Lung (tissue), 12 donors: Measurements from ENCODE around the gene DMAC2L. TPM values are rescaled to one million over a fixed set of nuclear protein-coding genes. Genes with fewer than 3 reads are reported as not detected.
"Not testable (repeated sequence)": the region's sequence is repeated elsewhere in the genome, so short reads cannot be mapped to it uniquely, and the experiment has no call there.

Experiments
- ATAC-seq: fragments of 200-7000 bp; cut with Tn5 transposase; one replicate; pipeline ENCODE4 v1.9.1; 2020; ENCODE audit warnings: moderate number of reproducible peaks; ENCODE audit not compliant: insufficient read depth, low FRiP score
- DNase-seq, 3 donors: peaks; one replicate each; pipeline ENCODE4 v3.0.0-alpha.2; 2013 to 2017
- H3K27ac ChIP-seq, 2 donors: one replicate each; pipeline ENCODE4 v1.5.1; 2013; ENCODE audit warnings: mild to moderate bottlenecking in 2 of 2, moderate library complexity in 2 of 2, control low read depth in 1 of 2, inconsistent platforms in 1 of 2, low read depth in 1 of 2, low read length in 1 of 2
- H3K27me3 ChIP-seq, 3 donors: one replicate each; pipeline ENCODE4 v1.5.1; 2013; ENCODE audit warnings: low read length in 2 of 3; ENCODE audit not compliant: control insufficient read depth in 3 of 3, insufficient read depth in 3 of 3
- H3K36me3 ChIP-seq, 4 donors: one replicate each; pipeline ENCODE4 v1.5.1; 2013; ENCODE audit warnings: low read length in 4 of 4, mild to moderate bottlenecking in 1 of 4, moderate library complexity in 1 of 4; ENCODE audit not compliant: control insufficient read depth in 4 of 4, insufficient read depth in 4 of 4
- H3K4me1 ChIP-seq, 5 donors: one replicate each; pipeline ENCODE4 v1.5.1; 2013; ENCODE audit warnings: low read length in 5 of 5, mild to moderate bottlenecking in 2 of 5, moderate library complexity in 1 of 5; ENCODE audit not compliant: control insufficient read depth in 5 of 5, insufficient read depth in 5 of 5
- H3K4me3 ChIP-seq: one replicate; pipeline ENCODE4 v1.5.1; 2013; ENCODE audit warnings: mild to moderate bottlenecking, control low read depth, moderate library complexity
- H3K9ac ChIP-seq, 2 donors: one replicate each; pipeline ENCODE4 v1.5.1; 2013; ENCODE audit warnings: low read length in 2 of 2, control low read depth in 1 of 2; ENCODE audit not compliant: insufficient read depth in 1 of 2
- H3K9me3 ChIP-seq, 4 donors: one replicate each; pipeline ENCODE4 v1.5.1; 2013; ENCODE audit warnings: low read length in 3 of 4, mild to moderate bottlenecking in 1 of 4, moderate library complexity in 1 of 4; ENCODE audit not compliant: control insufficient read depth in 4 of 4, insufficient read depth in 3 of 4
- WGBS, 2 donors: extraction: QIAGEN DNeasy Blood & Tissue Kit; methylation state at CpG; one replicate each; pipeline ENCODE4 v1.1.7; 2013; 5-methylcytosine and 5-hydroxymethylcytosine counted together
- polyA plus RNA-seq, 2 donors: library from polyadenylated mRNA; stranded (reverse); fragments of 200-250 nt; gene quantifications; one replicate each; pipeline ENCODE4 v1.2.1, GENCODE V29; 2013
- total RNA-seq, 2 donors: library from RNA; depleted of rRNA in 1 of 2; stranded (reverse); fragments of >200 nt in 1 of 2; gene quantifications; one replicate each; pipeline ENCODE4 v1.2.1, GENCODE V29; 2014 to 2021
- TF ChIP-seq, protein P1 (sequence below): IDR thresholded peaks from 2 replicates; pipeline ENCODE4 v1.5.1; 2012; ENCODE audit warnings: mild to moderate bottlenecking; ENCODE audit errors: control extremely low read depth, extremely low read depth
- donor health status: control.
- donor health status: control.
- donor health status: Bipolar disorder and iron deficiency.
- donor health status: healthy.
- donor health status: DM: yes; HTN: yes; CAD: no.

Gene DMAC2L
- total and polyA plus RNA-seq, 4 donors = 9.9 to 21.7 (median 17.9) TPM

DNA sequence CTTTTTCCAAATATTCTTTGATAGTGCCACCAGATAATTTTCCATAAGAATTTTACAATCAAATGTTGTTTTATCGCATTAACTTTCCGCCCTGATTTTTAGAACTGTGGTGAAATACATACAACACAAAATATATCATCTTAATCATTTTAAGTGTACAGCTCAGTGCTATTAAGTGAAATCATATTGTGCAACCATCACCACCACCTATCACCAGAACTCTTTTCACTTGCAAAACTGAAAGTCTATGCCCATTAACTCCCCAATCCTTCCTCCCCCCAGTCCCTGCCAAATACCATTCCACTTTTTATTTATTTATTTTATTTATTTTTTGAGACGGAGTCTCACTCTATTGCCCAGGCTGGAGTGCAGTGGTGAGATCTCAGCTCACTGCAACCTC is 48.0 kb downstream of the DMAC2L start:
- H3K27ac ChIP-seq = no peak overlapping the region
- no peaks in the 10 kb centered on the region for H3K9me3 ChIP-seq
- no peak overlapping the region for H3K4me3 ChIP-seq
- ATAC-seq (no peak), DNase-seq (no peak)
- TF ChIP-seq, protein P1, sequence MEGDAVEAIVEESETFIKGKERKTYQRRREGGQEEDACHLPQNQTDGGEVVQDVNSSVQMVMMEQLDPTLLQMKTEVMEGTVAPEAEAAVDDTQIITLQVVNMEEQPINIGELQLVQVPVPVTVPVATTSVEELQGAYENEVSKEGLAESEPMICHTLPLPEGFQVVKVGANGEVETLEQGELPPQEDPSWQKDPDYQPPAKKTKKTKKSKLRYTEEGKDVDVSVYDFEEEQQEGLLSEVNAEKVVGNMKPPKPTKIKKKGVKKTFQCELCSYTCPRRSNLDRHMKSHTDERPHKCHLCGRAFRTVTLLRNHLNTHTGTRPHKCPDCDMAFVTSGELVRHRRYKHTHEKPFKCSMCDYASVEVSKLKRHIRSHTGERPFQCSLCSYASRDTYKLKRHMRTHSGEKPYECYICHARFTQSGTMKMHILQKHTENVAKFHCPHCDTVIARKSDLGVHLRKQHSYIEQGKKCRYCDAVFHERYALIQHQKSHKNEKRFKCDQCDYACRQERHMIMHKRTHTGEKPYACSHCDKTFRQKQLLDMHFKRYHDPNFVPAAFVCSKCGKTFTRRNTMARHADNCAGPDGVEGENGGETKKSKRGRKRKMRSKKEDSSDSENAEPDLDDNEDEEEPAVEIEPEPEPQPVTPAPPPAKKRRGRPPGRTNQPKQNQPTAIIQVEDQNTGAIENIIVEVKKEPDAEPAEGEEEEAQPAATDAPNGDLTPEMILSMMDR = no peak
- H3K4me1 ChIP-seq = peaks cover 0 to 7% (median 5%) of the 10 kb centered on the region in 5 donors
- WGBS, 2 donors = 87 to 89% methylated on average over 3 of the region's 3 CpGs
- H3K9ac ChIP-seq = no peak overlapping the region
- peaks cover 0 to 3% (median 0%) of the 10 kb centered on the region in 4 donors for H3K36me3 ChIP-seq
- H3K27me3 ChIP-seq = no peaks in the 10 kb centered on the region

DNA sequence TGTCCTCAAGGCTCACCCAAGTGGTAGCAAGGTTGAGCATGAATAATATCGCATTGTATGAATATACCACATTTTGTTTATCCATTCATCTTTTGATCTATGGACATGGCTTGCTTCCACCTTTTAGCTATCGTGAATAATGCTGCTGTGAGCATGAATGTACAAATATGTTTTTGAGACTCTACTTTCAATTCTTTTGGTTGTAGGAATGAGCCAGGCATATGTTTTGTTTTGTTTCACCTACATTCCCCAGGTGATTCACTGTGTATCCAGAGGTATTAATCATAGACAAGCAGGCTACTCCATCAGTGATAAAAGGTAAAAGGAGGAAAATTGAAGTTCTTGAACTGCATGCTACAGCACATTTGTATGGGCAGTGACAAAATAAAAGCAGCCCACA is 48.7 kb downstream of the DMAC2L start:
- 83 to 90% methylated on average over 2 of the region's 2 CpGs for WGBS, 2 donors
- TF ChIP-seq, protein P1 = no peak
- Histone ChIP-seq H3K9me3 (no peaks in the 10 kb centered on the region), H3K9ac (no peak overlapping the region), H3K4me3 (no peak overlapping the region), H3K27ac (no peak overlapping the region), H3K36me3 (peaks cover 0 to 3% (median 0%) of the 10 kb centered on the region in 4 donors), H3K27me3 (no peaks in the 10 kb centered on the region), H3K4me1 (peaks cover 0 to 7% (median 5%) of the 10 kb centered on the region in 5 donors)
- DNase-seq (no peak), ATAC-seq (no peak)

DNA sequence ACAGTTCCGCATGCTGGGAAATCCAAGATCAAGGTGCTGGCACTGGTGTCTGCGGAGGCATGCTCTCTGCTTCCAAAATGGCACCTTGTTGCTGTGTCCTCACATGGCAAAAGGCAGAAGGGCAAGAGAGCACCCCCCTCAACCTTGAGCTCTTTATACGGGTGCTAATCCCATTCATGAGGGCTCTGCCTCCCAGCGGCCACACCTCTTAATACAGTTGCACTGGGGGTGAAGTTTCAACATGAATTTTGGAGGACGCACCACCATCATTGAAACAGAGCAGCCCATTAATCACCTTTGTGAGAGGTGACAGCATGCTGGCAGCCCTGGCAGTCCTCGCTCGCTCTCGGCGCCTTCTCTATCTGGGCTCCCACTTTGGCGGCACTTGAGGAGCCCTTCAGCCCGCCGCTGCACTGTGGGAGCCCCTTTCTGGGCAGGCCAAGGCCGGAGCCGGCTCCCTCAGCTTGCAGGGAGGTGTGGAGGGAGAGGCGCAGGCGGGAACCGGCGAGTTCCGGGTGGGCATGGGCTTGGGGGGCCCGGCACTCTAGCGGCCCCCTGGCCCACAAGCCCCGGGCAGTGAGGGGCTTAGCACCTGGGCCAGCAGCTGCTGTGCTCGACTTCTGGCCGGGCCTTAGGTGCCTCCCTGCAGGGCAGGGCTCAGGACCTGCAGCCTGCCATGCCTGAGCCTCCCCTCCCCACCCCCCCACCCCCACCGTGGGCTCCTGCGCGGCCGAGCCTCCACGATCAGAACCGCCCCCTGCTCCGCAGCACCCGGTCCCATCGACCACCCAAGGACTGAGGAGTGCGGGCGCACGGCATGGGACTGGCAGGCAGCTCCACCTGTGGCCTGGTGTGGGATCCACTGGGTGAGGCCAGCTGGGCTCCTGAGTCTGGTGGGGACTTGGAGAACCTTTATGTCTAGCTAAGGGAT is 49.6 kb downstream of the DMAC2L start:
- H3K27ac ChIP-seq, DNase-seq: not testable (repeated sequence)

More for the DNA sequence above, 49.6 kb downstream of the DMAC2L start:
- not testable (repeated sequence) for ATAC-seq, H3K9ac ChIP-seq, H3K27me3 ChIP-seq, H3K36me3 ChIP-seq, H3K9me3 ChIP-seq, H3K4me3 ChIP-seq
- H3K4me1 ChIP-seq = peaks cover 3 to 10% (median 7%) of the 10 kb centered on the region in 5 donors
- WGBS, 2 donors = 97 to 98% methylated on average over 25 to 36 of the region's 36 CpGs
